Central memory CD4-positive, alpha-beta T cell (primary cell): Measurements from ENCODE around the gene DUS2.
A peak's percentile ranks its signal among the peaks of the same experiment; 100 is the strongest.
"Not testable (repeated sequence)": the region's sequence is repeated elsewhere in the genome, so short reads cannot be mapped to it uniquely, and the experiment has no call there.

Experiments
- DNase-seq: peaks from one replicate; pipeline ENCODE4 v3.0.0; 2022

DUS2 gene

DNA sequence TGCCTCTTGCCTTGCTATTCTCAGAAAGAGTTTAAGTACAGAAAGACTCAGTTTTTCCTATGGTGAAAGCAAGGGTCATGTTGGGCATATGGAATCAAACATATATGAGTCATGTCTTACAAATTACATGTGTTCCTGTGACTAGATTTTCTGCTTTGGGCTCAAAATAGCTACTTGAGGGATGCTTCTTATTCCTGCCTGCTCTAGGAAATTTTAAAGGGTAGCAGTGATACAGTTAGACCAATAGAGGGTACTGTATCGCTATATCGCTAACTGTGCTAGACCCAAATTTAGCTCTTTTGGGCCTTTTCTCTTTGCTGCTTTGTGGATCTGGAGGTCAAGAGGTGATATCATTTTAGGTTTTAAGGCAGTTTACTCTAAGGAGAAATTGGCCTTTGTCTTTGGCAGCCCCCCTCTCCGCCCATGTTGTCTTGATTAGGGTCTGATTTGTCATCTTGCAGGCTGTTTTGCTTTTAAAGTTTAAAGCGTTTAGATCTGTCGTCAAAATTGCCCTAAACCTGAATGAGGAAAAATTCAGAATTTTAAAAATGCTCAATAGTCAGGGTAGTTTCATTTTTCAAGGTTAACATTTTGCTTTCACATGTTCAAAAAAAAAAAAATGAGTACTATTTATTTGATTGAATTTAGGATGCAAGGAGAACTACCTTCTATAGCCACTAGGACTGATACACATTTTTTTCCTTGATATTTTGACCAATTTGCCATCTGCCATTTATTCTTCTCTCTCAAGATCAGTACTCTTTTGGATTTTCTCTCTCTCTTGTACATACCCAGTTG, 70.9 kb downstream of the DUS2 start:
- peak; percentile 38 for DNase-seq

DNA sequence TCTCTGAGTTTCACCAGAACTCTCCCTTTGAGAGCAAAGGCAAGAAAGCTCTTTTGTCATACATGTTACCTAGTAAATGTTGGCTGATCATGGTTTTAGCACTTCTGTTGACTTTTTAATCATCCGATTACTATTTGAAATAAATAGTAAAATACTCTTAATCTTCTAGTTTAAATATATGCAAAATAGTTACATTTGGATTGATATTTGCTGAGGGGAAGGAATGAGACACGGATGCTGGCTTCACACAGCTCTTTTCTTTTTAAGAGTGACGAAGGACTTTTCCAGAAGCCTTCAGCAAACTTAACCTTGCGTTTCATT, 71.5 kb downstream of the DUS2 start:
- no peak for DNase-seq

DNA sequence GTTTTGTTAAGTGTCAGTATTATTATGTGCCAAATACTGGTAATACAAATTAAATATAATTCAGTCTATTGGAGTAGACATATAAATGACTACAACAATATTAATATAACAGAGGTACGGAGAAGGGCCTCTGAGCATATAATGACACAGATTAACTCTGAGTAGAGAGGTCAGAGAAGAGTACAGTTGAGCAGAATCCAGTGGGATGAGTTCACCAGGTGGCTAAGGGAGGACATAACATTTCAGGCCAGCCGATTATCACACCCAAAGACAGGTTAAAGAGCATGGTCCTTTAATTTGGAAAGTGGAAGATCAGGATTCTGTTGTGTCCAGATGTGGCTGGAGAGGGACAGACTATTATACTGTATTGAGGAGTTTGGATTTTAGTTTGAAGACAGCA, 73.4 kb downstream of the DUS2 start:
- DNase-seq: no peak

DNA sequence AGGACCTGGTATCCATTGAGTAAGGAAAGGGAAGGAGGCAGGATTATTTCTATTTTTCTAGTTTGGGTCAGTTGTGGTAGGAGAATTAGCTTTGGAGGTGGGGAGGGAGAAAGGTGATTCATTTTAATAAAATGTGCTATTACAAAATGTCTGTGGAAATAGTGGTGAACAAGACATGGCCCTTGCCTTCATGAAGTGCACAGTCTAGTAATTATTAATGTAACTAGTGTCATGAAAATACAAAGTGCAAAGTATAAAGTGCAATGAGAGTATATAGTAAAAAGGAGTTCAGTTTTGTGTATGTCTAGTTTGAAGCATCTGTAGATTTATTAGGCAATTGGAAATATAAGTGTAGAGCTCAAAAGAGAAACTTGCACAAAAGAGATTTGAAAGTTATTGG, 74.0 kb downstream of the DUS2 start:
- no peak for DNase-seq

DNA sequence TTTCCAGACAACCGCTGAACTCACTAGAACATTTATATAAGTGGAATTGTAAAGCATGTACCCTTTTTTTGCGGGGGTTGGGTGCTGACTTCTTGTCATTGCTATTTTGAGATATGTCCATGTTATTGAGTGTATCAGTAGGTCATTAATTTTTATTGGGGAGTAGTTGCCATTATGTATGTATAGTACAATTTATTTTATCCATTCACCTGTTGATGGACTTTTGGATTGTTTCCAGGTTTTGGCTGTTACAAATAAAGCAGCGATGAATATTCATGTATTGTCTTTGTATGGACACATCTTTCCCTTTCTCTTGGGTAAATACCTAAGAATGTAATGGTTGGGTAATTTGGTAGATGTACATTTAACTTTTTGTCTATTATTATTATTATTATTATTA, 74.8 kb downstream of the DUS2 start:
- no peak for DNase-seq

DNA sequence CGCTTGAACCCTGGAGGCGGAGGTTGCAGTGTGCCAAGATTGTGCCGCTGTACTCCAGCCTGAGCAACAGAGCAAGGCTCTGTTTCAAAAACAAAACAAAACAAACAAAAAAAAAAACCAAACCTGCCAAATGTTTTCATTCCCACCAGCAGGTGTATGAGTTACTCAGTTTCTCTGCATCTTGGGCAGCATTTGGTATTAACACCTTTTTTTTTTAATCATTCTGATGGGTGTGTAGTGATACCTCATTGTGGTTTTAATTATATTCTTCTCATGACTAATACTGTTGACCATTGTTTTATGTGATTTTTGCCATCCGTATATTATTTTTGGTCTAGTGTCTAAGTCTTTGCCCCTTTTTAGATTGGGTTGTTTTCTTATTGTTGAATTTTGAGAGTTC, 77.4 kb downstream of the DUS2 start:
- DNase-seq: no peak

DNA sequence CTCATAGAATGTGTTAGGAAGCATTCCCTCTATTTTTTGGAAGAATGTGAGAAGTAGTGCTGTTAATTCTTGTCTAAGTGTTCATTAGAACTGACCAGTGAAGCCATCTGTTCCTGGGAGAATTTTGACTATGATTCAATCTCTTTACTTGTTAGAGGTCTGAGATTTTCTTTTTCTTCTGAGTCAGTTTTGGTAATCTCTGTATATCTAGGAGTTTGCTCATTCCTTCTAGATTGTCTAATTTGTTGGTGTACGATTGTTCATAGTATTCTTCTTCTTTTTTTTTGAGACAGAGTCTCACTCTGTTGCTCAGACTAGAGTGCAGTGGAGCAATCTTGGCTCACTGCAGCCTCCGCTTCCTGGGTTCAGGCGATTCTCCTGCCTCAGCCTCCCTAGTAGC, 82.5 kb downstream of the DUS2 start:
- DNase-seq: no peak

DNA sequence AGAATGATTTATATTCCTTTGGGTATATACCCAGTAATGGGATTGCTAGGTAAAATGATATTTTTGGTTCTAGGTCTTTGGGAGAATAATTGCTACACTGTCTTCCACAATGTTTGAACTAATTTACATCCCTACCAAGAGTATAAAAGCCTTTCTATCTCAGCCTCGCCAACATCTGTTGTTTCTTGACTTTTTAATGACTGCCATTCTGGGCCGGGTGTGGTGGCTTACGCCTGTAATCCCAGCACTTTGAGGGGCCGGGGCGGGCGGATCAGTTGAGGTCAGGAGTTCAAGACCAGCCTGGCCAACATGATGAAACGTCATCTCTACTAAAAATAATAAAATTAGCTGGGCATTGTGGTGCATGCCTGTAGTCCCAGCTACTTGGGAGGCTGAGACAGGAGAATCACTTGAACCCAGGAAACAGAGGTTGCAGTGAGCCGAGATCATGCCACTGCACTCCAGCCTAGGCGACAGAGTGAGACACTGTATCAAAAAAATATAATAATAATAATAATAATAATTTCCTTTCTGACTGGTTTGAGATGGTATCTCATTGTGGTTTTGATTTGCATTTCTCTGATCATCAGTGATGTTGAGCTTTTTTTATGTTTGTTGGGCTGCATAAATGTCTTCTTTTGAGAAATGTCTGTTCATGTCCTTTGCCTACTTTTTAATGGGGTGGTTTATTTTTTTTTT, 84.3 kb downstream of the DUS2 start:
- peak; percentile 19 for DNase-seq

DNA sequence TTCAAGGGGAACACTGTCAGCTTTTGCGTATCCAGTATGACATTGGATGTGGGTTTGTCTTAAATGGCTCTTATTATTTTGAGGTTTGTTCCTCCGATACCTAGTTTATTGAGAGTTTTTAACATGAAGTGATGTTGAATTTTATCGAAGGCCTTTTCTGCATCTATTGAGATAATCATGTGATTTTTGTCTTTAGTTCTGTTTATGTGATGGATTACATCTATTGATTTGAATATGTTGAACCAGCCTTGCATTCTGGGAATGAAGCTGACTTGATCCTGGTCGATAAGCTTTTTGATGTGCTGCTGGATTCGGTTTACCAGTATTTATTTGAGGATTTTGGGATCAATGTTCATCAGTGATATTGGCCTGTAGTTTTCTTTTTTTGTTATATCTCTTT, 86.1 kb downstream of the DUS2 start:
- DNase-seq: not testable (repeated sequence)

DNA sequence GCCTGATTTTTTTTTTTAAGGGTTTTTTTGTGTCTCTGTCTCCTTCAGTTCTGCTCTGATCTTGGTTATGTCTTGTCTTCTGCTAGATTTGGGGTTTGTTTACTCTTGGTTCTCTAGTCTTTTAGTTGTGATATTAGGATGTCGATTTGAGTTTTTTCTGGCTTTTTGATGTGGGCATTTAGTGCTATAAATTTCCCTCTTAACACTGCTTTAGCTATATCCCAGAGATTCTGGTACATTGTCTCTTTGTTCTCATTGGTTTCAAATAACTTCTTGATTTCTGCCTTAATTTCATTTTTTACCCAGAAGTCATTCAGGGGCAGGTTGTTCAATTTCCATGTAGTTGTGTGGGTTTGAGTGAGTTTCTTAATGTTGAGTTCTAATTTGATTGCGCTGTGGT, 87.5 kb downstream of the DUS2 start:
- not testable (repeated sequence) for DNase-seq

DNA sequence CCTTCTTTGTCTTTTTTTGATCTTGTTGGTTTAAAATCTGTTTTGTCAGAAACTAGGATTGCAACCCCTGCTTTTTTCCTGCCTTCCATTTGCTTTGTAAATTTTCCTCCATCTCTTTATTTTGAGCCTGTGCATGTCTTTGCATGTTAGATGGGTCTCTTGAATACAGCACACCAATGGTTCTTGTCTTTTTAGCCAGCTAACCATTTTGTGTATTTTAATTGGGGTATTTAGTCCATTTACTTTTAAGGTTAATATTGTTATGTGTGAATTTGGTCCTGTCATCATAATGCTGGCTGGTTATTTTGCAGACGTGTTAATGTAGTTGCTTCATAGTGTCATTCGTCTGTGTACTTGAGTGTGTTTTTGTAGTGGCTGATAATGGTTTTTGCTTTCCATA, 88.3 kb downstream of the DUS2 start:
- no peak for DNase-seq

DNA sequence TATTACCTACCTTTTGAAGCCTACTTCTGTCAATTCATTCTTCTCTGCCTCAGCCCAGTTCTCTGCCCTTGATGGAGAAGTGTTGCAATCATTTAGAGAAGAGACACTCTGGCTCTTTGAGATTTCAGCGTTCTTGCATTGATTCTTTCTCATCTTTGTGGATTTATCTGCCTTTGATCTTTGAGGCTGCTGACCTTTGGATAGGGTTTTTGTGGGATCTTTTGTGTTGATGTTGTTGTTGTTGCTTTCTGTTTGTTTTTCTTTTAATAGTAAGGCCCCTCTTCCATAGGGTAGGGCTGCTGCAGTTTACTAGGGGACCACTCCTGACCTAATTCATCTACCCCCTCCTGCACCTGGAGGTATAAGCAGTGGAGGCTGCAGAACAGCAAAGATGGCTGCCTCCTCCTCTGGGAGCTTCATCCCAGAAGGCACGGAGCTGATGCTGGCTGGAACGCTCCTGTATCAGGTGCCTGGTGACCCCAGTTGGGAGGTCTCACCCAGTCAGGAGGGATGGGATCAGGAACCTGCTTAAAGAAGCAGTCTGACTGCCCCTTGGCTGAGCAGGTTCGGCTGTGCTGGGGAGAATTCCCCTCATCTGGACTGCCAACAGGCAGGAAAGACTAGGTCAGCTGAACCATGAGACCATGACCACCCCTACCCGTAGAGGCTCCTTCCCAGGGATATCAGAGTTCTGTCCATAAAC, 90.1 kb downstream of the DUS2 start:
- no peak for DNase-seq

DNA sequence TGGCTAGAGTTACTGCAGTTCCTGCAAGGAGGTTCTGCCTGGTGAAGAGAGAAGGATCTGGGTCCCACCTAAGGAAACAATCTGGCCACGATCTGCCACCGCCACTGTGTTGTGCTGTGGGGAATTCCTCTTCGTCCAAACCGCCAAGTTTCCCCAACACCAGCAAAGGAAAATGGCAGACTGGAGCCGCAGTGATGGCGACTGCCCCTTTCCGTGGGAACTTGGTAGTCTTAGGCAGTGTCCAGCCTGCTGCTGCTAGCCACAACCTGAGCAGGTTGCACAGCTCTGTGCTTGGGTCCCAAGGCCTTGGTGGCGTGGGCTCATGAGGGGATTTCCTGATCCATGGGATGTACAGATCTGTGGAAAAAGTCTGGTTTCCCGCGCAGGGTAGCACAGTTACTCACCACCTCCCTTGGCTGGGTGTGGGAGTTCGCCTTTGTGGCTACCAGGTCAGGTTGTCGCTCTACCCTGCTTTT, 90.7 kb downstream of the DUS2 start:
- no peak for DNase-seq

DNA sequence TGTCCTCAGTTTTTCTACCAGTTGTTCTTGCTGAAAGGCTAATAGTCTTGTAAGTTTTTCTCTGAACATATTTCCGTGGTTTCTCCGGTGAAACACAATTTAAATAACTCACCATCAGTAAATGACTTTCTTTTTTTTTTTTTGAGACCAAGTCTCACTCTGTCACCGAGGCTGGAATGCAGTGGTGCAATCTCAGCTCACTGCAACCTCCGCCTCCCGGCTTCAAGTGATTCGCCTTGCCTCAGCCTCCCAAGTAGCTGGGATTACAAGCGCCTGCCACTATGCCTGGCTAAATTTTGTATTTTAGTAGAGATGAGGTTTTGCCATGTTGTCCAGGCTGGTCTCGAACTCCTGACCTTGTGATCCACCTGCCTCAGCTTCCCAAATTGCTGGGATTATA, 91.9 kb downstream of the DUS2 start:
- not testable (repeated sequence) for DNase-seq

DNA sequence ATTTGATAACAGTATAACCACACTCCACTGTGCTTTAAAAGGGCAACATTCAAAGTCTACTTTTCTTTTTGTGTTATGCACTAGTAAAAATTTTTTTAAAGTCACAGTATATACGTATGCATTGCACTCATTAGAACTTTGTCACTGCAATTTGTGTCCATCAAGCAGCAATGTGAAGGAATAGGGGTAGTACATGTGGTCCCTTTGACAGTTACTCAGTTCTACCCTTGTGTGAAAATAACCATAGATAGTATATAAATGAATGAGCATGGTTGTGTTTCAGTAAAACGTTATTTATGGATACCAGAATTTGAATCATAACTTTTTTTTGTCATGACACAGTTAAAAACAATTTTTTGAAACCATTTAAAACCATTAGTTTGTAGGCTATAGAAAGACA, 92.8 kb downstream of the DUS2 start:
- no peak for DNase-seq

DNA sequence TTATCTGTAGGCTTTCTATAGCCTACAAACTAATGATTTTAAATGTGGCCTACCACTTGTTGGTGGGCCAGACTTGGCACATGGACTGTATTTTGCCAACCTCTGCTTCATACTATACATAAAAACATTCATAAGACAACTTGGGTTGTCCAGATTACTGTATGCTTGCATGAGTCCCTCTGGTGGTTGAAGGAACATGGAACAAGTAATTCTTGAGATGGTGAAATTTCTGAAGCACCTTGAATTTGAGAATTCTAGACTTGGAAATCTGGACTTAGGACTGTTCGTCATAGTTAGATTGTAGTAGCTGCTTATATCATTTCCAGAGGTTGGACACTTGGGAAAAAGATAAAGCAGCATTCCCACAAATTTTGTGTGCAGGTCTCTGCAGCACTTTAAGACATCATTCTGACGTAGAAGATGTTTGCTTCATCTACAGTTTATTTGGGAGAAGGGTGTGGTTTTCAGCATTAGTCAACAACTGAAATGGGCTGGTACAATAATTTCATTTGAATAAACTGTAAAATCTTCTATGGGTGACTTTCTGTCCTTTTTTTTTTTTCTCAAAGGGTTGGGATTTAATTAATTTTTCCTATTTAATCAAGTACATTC, 93.3 kb downstream of the DUS2 start:
- peak; percentile 15 for DNase-seq

DNA sequence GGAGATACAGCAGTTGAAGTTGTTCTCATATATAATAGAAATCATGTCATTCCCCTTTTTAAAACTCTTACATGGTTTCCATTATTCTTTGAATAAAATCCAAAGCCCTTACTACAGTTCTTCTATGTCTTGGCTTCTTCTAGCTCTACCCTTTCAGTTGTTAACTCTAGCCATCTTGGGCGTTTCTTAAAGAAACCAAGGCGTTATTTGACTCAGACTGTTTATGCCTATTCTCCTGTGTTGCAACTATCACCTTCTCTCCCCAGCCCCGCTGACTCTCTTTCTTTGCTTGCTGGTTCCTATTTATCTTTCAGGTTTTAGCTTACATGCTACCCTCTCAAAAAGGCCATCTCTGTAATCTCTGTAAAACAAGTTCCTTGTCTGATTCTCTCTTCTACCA, 94.8 kb downstream of the DUS2 start:
- DNase-seq: no peak

DNA sequence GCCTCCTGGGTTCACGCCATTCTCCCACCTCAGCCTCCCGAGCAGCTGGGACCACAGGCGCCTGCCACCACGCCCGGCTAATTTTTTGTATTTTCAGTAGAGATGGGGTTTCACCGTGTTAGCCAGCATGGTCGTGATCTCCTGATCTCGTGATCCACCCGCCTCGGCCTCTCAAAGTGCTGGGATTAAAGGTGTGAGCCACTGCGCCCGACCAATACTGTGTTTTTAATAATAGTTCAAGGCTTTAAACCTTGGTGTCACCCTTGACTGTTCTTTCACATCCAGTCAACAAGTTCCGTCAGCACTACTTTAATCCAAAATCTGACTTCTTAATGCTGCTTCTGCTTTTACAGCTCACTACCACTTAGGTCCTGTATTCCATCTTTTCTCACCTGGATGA, 95.9 kb downstream of the DUS2 start:
- DNase-seq: not testable (repeated sequence)

DNA sequence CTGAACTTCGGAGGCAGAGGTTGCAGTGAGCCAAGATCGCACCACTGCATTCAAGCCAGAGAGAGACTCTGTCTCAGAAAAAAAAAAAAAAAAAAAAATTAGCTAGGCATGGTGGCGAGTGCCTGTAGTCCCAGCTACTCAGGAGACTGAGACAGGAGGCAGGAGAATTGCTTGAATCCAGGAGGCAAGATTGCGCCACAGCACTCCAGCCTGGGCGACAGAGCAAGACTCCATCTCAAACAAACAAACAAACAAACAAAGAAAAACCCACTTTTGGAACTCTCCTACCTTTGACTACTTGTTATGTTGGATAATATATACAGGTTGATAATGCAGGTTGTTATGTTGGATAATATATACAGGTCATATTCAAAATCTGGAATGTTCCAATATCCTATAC, 97.4 kb downstream of the DUS2 start:
- not testable (repeated sequence) for DNase-seq

DNA sequence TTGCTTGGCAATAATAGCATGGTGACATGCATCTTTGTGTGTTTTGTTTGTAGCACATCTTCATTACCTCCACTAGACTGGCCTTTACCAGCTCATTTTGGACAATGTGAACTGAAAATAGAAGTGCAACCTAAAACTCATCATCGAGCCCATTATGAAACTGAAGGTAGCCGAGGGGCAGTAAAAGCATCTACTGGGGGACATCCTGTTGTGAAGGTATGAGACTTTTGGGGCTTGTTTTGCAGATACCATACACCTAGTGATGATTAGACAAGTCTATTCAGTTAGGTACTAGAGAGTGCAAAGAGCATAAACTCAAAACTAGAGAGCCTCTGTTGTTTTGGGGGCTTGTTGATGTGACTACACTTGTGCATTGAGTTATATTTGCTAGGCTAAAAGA, 103.3 kb downstream of the DUS2 start:
- DNase-seq: no peak

DNA sequence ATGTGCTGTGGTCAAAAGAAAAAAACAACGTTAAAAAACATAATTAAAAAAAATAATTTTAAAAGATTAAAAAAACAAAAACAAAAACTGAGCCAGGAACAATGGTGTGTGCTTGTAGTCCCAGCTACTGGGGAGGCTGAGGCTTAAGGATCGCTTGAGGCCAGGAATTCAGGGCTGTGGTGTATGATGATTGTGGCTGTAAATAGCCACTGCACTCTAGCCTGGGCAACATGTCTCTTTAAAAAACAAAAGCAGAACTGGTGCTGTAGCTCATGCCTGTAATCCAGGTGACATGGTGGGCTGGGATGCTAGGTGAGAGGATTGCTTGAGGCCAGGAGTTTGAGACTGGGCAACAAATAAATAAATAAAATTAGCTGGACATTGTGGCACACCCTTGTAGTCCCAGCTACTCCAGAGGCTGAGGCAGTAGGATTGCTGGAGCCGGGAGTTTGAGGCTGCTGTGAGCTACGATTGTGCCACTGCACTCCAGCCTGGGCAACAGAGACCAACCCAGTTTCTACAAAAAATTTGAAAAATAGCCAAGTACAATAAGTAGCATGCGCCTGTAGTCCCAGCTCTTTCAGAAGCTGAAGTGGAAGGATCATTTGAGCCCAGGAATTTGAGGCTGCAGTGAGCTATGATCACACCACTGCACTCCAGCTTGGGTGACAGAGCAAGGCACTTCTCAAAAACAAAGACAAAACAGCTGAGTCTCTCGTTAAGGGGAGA, 105.7 kb downstream of the DUS2 start:
- DNase-seq: no peak
